Stimulated activated CD4-positive, alpha-beta T cell treated with anti-CD3 and anti-CD28 coated beads, Interleukin-12 subunit alpha, Interleukin-12 subunit beta, amount 100 ng/mL, for 4 hours (primary cell): ENCODE results near the gene LRRC10B.

Source experiments
- DNase-seq: peaks from one replicate; pipeline ENCODE4 v3.0.0-alpha.2; 2020

The LRRC10B gene

DNA sequence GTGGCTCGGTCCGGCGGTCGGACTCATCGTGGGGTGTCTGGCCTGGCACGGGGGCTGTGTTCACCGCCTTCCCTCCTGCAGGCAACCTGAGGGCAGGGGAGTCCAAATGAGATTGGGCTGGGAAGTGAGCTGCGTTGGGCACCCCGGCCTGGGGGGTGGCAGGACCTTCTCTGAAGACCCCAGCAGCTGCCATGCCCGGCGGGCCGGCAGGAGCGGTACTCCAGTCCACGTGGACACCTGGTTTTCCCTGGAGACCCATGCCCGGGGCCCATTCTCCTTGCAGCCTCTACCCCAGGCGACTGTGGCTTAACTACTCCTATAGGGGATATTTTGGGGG, 24.5 kb downstream of the LRRC10B start:
- no peak for DNase-seq

DNA sequence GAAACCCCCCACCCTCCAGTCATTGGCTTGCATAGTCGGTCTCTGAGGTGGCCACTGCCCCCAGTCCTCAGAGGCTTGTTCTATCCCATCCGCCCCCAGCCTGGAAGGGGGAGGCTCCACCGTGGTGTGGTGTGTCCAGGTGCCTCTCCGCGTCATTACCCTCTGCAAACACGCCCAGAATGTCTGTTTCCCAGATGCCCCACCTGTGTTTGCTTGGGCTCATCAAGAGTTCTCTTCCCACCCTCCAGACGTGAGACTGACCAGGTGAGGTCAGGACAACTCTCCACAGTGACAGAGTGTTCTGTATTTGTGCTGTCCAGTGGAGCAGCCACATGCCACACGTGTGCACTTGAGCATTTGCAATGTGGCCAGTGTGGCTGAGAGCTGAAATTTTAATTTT, 24.9 kb downstream of the LRRC10B start:
- DNase-seq = no peak

DNA sequence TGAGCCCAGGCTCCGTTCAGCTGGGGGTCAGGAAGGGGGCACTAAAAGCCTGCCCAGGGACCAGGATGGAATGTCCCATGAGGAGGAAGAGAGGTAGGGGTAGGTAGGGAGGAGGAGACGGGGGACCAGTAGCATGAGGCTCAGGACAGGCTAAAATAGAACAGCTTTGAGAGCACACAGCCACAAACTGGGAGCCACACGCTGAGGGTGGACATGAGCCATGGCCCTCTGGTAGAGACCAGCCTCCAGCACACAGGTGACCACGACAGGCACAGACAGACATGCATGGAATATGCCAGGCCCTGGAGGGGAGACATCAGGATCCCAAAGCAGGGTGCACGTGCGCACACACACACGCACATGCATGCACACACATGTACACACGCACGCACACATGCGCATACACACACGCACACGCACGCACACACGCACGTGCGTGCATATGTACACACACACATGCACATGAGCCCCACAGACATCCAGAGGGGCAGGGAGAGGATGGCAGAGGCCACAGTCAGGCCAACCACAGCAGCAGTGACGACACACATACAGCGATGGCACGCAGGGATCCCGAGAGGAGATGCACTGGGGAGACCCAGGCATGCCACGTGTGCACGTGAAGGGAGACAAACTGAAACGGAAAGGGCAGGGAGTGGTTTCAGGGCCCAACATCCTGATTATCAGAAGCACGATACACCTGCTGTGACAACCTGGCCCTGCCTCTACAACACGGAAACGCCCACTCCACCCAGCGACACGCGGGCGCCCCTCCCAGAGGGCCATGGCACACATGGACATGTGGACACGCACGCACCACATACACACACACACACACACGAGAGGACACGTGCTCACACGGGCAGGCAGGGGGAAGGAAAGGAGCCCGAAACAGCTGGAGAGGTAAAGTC, 25.7 kb downstream of the LRRC10B start:
- no peak for DNase-seq

DNA sequence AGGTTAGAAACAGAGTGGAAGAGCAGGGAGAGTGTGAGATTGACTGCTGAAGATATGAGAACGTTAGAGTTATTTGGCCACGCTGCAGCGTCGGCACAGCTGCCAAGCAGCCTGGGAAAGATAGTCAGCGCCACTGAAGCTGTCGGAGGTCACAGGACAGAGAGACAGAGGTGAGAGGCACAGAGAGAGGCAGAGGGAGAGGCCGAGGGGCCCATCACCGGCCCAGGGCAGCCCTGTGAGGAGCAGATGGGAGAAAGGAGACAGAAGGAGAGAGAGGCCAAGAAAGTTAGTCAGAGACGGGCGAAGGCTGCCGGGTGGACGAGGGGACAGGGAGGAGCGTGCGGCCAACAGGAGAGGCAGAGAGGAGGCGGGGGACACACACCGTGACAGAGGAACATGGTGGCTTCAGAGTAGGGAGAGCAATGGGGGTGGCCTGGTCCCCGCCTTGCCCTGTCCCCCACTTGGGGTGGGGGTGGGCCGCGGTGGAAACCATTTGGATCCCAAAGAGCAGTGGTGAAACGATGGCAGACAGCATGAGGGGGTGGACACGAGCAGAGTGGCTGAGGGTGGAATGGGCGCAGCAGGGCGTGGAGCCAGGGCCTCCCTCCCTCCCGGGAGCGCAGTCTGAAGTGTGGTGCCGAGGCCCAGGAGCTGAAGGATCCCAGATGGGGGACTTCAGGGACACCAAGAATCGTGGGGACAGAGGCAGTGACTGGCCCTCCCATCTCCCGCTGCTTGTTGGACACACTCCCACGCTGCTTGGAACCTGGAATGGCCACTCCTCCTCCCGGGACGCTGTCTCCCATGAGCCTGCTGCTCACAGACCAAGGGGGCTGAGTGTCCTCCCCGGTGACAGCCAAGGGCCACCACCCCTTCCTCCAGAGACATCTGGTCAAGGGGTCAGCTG, 26.6 kb downstream of the LRRC10B start:
- no peak for DNase-seq

DNA sequence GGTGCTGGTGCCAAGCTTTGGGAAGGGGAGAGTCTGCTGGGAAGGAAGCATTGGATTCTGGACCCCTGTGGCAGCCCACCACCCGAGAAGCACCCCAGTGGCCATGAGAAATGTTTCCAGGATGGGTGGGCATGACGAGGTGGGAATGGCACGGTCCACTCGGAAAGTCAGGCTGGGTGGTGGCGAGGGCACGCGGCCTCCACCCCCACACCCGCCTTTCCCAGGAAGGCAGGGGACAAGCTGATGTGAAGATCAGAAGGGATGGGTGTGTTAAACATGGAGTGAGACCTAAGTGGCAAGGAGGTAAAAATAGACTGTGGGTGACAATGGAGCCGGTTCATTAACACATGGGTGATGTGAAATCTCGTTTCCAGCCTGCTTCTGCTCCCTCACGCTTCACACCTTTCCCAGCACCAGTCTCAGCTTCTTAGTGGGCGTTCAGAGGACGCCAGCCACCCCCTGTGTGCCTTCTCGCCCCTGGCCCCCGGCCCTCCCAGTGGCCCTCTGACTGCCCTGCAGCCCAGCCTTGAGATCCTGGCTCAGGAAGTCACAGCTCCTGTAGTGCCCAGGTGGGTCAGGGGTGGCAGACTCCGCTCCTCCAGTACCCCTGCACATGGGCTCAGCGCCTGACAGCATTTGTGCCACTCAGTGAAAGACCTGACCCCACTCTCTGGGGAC, 27.6 kb downstream of the LRRC10B start:
- no peak for DNase-seq

DNA sequence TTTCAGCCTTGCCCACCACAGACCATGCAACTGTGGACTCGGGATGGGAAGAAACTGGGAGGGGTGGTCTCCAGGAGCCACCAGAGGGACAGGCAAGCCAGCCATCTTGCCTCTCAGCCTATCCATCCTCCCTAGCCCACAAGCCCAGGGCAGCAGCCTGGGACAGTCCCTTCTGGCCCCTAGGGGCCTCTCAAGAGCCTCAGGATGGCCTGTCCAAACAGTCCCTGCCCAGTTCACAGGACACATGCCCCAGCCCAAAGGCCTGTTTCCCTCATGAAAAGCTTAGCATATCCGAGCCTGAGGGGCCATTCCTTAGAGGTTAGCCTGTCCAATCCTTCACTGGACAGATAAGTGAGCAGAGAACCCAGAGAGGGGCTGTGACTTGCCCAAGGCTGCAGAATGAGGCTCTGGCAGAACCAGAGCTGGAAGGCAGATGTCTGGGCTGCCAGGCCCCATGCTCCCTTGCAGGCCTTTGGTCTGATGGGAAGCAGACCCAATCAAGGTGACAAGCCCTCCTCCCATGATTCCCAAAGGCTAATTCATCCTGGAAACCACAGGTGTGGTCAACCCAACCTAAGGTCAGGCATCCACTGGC, 28.2 kb downstream of the LRRC10B start:
- DNase-seq = no peak

DNA sequence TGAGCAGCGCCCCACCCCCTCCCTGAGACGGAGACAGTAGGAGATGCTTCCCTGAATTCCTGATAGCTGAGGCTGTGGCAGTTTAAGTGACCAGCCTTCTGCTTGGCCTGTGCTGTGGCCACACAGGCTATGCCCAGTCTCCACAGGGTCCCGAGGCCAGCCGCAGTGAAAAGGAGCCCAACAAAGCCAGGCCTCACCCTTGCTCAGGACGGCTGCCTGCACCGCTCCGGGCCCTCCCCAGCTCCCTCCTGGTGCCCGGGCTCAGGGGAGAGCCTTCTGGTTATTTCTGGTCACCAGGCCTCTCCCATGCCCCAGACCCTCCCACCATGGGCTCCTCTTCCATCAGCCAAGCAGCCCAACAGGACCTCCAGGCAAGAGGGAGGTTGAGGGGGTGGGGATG, 28.8 kb downstream of the LRRC10B start:
- no peak for DNase-seq

DNA sequence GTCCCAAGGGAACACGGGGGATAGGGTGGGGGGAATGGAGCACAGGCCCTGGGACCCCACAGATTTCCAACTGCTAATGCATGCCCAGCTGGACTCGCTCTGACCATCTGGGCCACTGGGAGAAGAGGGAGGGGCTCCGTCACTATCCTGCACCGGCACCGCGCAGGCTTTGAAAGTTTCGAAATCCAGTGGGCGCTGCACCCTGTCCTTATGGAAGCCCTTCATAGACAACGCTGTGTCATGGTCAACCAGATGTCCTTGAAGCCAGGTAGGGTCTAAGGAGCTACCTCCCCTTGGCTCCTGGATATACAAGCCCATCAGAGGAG, 30.1 kb downstream of the LRRC10B start:
- no peak for DNase-seq

DNA sequence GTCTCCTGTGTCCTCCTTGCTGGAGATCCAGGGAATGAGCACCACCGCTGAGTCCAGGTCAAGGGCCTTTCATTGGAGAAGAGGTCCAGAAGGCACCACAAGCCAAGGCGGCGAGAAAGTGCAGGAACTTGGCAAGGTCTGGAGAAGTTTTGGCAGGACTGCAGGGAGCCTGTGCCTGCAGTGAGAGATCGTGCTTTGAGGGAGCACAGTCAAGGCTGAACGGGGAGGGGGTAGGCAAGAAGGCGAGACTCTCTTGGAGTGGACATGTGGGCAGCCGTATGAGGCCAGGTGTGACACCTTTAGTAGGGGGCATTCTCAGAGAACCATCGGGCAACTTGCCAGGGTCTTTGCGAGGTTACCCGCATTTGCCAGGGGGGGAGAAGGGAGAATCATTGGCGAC, 30.5 kb downstream of the LRRC10B start:
- DNase-seq = no peak

DNA sequence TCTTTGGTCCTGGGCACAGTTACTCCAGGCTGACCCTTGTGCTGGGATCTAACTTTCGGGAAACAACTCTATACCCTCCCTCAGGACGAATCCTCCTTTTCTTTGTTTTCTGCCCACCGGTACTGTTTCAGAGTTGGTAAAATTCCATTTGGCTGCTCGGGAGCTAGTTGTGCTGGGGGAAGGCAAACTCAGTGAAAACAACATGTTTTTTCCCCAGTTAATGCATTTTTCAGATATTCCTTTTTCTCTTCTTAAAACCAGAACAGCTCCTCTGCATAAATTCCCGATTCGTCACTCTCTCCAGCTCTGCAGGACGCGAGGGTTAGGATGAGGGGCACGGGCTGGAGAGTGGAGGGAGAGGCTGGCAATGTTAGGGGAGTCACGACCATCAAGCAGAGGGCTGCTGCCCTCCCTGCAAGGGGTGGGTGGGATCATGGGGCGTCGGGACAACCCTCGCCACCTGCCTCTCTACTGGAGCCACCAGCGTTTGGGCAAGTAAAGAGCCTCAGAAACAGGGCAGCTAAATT, 31.3 kb downstream of the LRRC10B start:
- DNase-seq = no peak

DNA sequence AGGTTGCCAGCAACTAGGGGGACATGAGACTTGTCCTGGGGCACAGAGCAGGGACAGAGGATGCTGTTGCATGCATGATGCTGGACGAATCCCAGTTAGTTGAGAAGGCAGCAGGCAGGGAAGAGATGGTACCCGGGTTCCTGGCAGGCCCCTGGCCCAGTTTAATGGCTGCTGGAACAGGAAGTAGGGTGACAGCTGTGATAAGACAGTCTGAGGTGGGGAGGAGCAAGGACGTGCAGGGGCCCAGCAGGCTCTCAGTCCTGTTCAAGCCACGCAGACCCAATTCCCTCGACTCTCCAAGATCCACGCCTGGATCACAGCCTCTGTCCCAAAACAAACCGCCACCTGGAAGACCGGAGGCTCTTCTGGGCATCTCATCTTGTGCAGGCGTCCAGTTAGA, 32.0 kb downstream of the LRRC10B start:
- DNase-seq = no peak

DNA sequence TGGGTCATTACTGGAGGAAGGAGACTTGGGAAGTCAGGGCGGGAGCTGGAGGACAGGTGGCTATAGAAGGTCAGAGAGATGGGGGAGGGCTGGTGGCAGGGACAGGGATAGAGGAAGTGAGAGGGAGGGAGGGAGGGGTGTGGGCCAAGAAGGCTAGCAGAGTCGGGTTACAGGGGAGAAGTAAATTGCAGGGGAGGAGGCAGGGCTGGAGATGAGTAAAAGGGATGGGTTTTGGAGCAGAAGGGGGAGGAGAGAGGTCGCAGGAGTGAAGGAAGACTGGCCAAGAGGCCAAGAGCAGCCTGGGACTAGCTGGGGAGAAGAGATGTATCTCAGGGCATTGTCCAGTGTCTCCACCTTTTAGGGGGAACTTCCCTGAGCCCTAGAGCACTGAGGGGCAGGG, 33.0 kb downstream of the LRRC10B start:
- DNase-seq = no peak

DNA sequence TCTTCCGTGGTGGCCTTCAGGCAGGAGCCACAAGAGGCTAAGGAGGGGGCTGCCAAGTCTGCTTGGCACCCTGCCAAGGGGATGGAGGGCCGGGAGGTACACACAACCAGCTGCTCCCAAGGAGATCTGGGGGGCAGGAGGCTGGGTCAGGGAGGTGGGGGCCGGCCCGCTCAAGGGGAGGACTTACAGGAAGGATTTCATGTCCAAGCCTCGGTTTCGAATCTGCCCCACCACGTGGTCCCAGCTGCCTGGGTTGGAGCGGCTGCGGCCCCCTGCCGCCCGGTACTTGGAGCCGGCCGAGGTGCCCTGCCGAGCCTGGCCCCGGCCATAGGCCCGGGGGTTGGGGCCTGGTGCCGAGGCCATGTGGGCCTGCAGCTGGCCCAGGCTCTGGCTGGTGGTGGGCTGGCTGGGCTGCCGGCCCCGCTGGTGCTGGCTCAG, 33.5 kb downstream of the LRRC10B start:
- DNase-seq = no peak

DNA sequence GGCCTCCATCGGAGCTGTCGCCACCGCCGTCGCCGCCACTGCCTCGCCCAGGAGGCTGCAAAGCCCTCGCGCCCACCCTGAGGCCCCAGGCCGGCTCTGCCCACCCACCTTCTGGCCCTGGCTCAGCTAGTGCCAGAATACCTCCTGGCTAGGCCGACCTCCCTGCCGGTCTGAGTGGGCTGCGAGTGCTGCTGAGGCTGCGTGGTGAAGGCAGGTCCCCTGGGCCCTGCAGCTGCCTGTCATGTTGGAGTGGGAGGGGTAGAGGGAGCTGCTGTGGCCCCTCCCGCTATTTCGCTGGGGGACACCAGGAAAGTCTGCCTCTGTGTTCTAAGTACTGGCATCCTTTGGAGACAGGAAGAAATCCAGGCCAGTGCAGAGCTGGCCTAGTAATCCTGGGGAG, 34.2 kb downstream of the LRRC10B start:
- DNase-seq = no peak

DNA sequence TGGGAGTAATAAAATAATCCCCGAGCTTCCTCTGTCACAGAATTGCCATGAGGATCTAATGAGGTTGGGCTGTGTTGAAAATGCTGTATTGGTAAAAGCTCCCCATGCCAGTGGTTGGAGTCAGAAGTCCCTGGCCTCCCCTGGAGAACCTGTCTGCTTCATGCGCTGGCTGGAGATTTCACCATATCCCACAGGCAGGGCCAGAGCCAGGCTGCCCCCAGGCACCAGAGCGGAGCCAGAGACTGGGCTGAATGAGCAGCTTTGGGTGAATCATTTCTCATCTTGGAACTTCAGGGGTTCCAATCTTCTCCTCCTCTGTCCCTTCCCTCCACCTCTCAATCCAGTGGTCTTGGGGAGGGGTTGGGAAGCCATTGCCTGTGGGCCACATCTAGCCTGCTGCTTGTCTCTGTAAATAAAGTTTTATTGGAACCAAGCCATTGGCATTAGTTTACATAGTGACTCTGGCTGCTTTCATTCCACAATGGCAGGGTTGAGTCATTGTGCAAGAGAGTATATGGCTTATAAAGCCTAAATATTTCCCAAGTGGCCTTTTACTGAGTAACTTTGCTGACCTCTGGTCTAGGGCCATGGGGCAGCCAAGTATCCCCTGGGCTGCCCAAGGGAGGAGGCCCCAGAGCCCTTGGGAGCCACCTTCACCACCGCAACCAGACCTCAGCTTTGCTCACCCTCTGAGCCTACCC, 35.2 kb downstream of the LRRC10B start:
- DNase-seq = no peak

DNA sequence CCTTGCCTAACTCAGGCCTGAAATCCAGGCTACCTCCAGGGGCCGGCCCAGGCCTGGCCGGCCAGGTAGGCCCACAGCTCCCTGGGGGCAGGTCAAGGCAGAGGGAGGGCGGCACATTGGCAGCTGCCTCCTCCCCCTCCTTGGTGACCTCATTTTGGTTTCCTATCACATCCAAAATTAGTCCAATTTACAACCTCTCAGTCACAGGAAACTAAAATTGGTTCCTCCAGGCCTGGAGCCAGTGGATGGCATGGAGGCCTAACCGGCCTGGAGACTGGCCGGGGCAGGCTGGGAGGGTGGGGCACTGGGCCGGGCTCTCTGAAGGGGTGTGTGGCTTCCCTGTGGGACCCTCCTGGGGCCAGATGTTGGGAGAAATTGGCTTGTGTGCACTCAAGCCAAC, 35.9 kb downstream of the LRRC10B start:
- DNase-seq = no peak

DNA sequence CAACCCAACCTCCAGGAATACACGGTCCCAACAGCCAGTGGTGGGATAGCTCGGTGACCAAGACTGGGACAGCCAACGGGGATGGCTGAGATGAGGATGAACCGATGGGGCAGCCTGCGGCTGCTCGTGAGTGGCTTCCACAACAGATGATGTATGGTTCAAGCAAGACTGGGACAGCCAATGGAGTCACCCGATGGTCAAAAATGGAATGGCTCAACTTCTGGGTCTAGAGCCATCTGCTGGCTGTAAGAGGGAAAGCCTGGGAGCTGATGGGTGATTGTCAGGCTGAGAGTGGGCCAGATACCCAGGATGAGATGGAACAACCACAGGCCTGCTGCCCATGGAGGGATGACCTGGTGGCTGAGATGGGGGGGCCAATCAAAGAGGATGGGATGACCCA, 36.8 kb downstream of the LRRC10B start:
- no peak for DNase-seq

DNA sequence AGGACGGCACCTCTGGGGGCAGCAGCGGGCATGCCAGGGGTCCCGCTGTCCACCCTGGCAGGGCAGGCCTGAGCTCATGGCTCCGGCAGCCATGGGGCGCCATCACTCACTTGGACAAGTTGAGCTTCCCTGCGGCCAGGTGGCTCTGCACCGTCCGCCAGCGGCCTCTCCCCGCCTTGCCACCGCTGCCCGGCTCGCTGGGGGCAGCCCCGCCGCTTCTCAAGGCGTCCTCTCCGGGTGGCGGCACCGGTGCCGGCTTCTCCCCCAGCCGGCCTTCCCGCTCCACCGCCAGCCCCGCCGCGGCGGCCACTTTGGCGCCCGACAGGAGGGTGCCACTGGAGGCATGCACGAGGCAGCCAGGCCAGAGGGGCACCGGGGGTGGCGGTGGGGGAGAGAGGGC, 37.4 kb downstream of the LRRC10B start:
- no peak for DNase-seq

DNA sequence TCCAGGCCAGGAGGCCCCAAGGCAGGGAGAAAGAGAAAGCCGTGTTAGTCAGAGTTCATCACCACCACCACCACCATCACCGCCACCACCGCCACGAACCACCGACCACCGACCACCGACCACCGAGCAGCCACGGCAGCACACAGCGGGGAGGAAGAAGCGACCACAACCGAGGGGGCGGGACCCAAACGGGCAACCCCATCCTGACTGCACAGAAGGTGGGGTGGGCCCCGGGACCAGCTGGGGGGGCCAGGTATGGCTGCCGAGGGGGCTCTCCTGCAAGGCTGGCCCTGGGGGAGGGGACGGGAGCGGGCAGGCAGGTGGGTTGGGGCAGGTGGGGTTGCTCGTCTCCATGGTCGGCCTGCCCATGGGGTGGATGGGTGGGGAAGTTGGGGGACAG, 38.1 kb downstream of the LRRC10B start:
- DNase-seq = no peak

DNA sequence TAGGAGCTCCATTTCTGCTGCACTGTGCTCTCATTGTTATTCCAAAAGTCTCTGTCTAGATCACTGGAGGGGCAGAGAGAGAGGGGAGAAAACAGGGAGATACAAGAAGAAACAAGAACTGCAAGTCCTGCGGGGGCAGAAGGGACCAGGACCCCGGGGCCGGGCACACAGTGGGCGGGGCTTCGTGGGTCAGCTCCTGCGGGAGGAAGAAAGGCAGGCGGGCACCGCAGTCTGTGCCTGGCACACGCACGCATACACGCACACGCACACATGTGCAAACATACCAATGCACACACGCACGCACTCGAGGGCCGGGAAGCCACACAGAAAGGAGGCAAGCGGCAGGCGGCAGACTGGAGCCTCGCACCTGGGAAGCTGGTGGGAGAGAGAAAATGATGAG, 38.7 kb downstream of the LRRC10B start:
- DNase-seq = no peak

DNA sequence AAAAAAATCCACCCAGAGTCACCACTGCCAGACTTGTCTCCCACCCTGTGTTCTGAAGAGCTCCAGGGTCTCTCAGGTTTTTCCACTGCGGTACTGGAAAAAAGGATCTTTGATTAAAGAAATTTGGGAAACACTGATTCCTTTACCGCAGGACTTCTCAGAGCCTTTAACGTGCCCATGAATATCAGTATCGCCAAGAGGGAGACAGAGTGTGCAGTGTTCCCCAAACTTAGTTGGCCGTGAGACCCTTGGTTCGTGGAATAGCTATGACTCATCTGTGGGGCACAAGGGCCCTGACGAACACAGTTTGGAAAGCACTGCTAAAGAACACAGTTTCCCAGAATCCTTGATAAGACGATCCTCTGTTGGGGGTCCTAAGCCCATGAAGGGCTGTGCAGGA, 40.6 kb downstream of the LRRC10B start:
- no peak for DNase-seq
